Stomach smooth muscle (tissue), 2 donors: ENCODE results near the gene SLX4IP.
A peak's percentile ranks its signal among the peaks of the same experiment; 100 is the strongest.

Experiments used
- H3K27ac ChIP-seq: one replicate; pipeline ENCODE4 v1.7.0; 2013; ENCODE audit warnings: mild to moderate bottlenecking, low read length, inconsistent platforms
- H3K27me3 ChIP-seq, 2 donors: one replicate each; pipeline ENCODE4 v1.7.0; 2013; ENCODE audit warnings: low read length in 2 of 2; ENCODE audit not compliant: insufficient read depth in 2 of 2, control insufficient read depth in 1 of 2
- H3K36me3 ChIP-seq, 2 donors: one replicate each; pipeline ENCODE4 v1.7.0; 2013; ENCODE audit warnings: low read length in 2 of 2; ENCODE audit not compliant: control insufficient read depth in 2 of 2, insufficient read depth in 2 of 2
- H3K4me1 ChIP-seq: one replicate; pipeline ENCODE4 v1.7.0; 2013; ENCODE audit warnings: low read length; ENCODE audit not compliant: control insufficient read depth, insufficient read depth
- H3K4me3 ChIP-seq, 2 donors: one replicate each; pipeline ENCODE4 v1.7.0; 2013; ENCODE audit warnings: low read length in 2 of 2
- H3K9ac ChIP-seq, 2 donors: one replicate each; pipeline ENCODE4 v1.7.0; 2013; ENCODE audit warnings: low read length in 2 of 2, mild to moderate bottlenecking in 1 of 2
- H3K9me3 ChIP-seq, 2 donors: one replicate each; pipeline ENCODE4 v1.7.0; 2013; ENCODE audit warnings: low read length in 2 of 2; ENCODE audit not compliant: control insufficient read depth in 2 of 2
- donor health status: healthy.
- donor health status: Pancreatic carcinoma.

Gene SLX4IP

GRCh38 chr20:10673176-10673841 lies 238.2 kb downstream of the SLX4IP start:
- H3K27ac ChIP-seq: peak overlapping the region; percentile 92
- H3K4me3 ChIP-seq: peak overlapping the region; percentile 94 to 95
- peak overlapping the region; percentile 83 to 86 for H3K9ac ChIP-seq
- no peaks in the 10 kb centered on the region for H3K27me3 ChIP-seq
- H3K36me3 ChIP-seq: peaks cover 0 to 4% of the 10 kb centered on the region in 2 donors
- no peaks in the 10 kb centered on the region for H3K9me3 ChIP-seq
- peaks cover 29% of the 10 kb centered on the region for H3K4me1 ChIP-seq

DNA sequence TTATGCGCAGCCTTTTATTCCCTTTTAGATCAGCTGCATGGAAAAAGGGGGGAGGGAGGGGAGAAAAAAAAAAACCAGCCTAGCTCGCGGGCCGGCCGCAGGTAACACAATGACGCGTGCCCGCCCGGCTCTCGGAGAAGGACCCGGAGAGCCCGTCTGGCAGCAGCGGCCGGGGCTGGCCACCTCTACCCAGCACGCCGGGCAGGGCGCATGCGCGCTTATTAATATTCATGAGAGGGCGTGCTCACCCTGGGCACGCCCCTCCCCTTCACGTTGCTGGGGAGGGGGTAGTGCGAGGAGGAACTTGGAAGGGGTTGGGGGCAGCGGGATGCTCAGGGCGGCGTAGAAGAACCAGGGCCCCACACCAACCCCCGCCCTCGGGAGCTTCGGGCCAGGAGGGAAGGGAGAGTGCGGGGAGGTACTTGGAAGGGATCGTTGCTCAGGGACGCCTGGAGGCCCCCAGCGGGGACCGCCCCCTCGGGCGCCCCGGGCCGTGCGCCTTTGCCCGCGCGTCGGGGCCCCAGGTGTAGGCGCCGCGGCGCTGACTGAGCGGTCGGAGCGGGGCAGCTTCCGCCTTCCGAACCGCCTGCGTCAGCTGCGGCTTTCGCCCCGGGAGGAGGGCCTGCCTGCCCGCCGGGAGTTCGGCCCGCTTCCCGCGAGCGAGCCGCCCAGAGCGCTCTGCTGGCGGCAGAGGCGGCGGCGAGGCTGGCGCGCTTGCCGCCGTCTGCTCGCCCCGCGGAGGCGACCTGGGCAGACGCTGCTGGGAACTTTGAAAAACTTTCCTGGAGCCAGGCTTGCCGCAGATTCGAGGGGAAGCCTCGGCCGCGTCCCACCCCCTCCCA lies 239.0 kb downstream of the SLX4IP start, which contains the start of gene JAG1:
Gene JAG1, minus strand, starts transcription at position 158 of the 842 bp plus-strand sequence. CDS start 469 bp downstream, outside the sequence.
- H3K27me3 ChIP-seq: no peaks in the 10 kb centered on the region

GRCh38 chr20:10674684-10675449 lies 239.8 kb downstream of the SLX4IP start:
- Histone ChIP-seq H3K36me3 (no peaks in the 10 kb centered on the region), H3K9ac (peak overlapping the region; percentile 86 to 89), H3K4me1 (peaks cover 20% of the 10 kb centered on the region), H3K4me3 (peak overlapping the region; percentile 94 to 95), H3K27me3 (no peaks in the 10 kb centered on the region), H3K9me3 (no peaks in the 10 kb centered on the region), H3K27ac (peak overlapping the region; percentile 92)

More for the DNA sequence above, 239.0 kb downstream of the SLX4IP start, which contains the start of gene JAG1:
- H3K9me3 ChIP-seq: no peaks in the 10 kb centered on the region
- H3K4me3 ChIP-seq: peak within 1 kb of the TSS; percentile 94 to 95
- H3K4me1 ChIP-seq: peaks cover 23% of the 10 kb centered on the region
- peaks cover 0 to 2% of the 10 kb centered on the region in 2 donors for H3K36me3 ChIP-seq
- H3K9ac ChIP-seq: peak within 1 kb of the TSS; percentile 86 to 89
- peak within 1 kb of the TSS; percentile 92 for H3K27ac ChIP-seq

- peak overlapping the region; percentile 86 to 89 for H3K9ac ChIP-seq
- peak overlapping the region; percentile 94 to 95 for H3K4me3 ChIP-seq
Measured at GRCh38 chr20:10675450-10675848, 240.3 kb downstream of the SLX4IP start.

GRCh38 chr20:10676518-10676917 lies 241.4 kb downstream of the SLX4IP start:
- H3K4me1 ChIP-seq: peaks cover 15% of the 10 kb centered on the region
- no peaks in the 10 kb centered on the region for H3K9me3 ChIP-seq
- no peak overlapping the region for H3K4me3 ChIP-seq
- H3K9ac ChIP-seq: no peak overlapping the region
- H3K27ac ChIP-seq: no peak overlapping the region
- H3K27me3 ChIP-seq: no peaks in the 10 kb centered on the region
- H3K36me3 ChIP-seq: no peaks in the 10 kb centered on the region

More at GRCh38 chr20:10675450-10675848, 240.3 kb downstream of the SLX4IP start:
- Histone ChIP-seq H3K27me3 (no peaks in the 10 kb centered on the region), H3K36me3 (no peaks in the 10 kb centered on the region), H3K4me1 (peaks cover 18% of the 10 kb centered on the region), H3K27ac (peak overlapping the region; percentile 92), H3K9me3 (no peaks in the 10 kb centered on the region)
